NCI-H2107 (cell line): ENCODE measurements around the gene PEX10.

Source experiments
- DNase-seq: peaks from one replicate; lab custom pipeline; 2025; lab: John Stamatoyannopoulos, UW

Gene PEX10

DNA sequence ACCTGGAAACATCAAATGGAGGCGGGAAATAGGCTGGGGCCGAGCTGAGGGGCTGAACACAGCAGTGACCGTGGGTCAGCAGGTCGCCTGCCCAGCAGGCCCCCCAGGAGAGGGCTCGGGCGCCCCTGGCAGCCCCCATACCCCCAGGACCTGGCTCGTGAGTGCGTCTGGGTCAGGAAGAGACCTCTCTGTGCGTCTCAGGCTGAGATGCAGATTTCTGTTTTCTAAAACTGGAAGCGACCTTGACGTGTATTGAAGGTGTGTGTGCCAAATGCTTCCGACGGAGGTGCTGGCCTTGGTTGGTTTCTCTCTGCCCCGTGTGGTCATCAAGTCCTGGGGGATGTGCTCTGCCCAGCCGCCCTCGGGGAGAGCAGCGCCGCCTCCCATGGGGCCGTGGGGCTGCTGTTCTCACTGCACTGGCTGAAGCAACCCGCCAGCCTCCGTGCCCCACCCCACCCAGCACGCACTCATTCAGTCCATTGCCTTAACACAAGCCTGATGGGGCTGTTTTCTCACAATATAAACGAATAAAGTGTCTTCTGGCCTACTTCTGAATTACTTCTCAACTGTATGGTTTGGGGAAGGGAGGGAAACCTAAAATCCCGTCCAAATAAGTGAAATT lies 7.4 kb downstream of the PEX10 start:
- DNase-seq = no peak

DNA sequence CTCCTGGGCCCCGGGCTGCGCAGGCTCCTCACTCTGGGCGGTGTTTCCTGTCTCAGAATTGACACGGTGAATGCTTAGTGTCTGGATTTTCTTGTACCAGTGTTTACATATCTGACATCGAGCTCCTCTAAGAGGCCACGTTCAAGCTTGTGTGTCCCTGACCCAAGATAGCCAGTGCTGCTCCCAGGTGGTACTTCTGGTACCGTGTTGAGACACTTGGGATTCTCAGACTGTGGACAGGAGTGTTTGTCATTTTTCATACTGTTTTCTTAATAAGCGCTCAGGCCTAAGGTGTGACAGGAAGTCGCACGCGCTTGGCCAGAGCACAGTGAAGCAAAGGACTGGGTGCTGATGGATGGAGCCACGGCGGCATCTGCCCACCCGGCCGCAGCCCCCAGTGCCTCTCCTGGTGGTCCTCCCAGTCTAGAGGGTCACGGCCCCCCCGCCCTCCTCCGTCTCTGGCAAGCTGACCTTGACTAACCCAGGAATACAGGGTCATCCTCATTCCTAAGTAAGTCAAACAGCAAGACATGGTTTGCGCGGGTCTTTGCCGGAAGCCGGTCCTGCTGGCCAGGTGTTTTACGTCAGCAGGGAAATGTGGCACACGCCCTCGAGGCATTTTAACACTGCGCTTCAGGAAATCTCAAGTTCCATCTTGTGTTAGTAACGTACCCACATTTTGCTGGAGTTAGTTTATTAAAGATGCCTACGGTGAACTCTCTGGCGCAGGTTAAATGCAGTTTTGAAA lies 8.0 kb downstream of the PEX10 start:
- no peak for DNase-seq

DNA sequence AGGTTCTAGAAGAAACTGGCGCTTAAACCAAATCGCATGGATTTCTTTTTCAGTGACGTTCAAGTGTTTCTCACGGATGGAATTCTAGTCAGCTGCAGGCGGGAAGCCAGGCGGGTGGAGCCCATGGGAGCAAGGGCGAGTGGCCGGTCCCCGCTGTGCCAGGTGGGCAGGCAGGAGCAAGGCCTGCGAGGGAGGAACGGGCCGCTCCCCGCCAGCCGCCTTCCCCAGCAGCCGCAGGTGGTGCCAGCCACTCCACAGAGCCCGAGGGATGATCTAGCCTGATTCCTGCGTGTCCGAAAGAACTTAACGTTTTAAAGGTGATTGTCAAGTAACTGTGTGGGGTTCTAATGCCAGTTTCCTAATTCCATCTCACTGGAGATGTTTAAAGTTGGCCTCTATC lies 9.1 kb downstream of the PEX10 start:
- no peak for DNase-seq

DNA sequence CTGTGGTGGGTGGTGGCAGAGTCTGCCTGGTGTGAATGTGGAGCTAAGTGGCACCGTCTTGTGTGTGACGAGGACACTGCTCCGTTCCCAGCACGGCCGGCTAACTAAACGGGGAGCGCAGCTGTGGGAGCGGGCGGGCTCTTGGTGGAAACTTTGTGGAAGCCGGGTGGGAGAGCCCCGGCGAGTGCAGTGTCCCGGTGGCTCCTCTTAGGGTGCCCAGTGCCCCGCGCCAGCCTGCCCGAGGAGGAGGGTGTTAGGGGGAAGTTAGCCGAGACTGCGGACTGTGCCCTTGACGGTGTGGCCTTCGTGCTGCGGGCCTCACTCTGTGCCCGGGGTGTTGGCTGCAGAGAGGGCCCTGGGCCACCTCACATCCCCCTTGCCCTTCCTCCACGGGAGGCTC lies 9.9 kb downstream of the PEX10 start:
- DNase-seq = no peak

DNA sequence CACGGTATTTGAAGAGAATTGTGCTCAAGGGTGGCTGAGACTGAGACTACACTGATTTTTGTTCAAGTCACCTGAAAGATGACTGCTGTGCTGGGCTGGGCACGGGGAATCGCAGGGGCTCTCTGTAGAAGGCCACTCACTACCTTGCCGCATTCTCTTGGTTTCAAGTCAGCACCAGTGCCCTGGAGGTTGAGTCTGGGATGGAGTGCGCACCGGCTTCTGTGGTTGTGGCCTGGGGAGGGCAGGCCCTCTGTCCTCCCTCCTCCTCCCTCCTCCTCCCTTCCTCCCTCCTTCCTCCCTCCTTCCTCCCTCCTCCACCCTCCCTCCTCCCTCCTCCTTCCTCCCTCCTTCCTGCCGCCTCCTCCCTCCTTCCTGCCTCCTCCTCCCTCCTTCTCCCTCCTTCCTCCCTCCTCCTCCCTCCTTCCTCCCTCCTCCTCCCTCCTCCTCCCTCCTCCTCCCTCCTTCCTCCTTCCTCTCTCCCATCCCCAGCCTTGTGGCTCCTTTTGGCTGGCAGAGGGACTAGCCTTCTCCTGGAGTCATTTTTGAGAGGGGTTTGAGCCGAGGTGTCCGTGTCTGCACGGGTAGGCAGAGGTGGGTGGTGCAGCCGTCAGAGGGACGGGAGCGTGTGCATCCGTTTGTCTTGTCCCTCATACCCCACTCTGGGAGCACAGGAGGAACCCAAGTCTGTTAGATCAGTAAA lies 11.3 kb downstream of the PEX10 start:
- DNase-seq = no peak

DNA sequence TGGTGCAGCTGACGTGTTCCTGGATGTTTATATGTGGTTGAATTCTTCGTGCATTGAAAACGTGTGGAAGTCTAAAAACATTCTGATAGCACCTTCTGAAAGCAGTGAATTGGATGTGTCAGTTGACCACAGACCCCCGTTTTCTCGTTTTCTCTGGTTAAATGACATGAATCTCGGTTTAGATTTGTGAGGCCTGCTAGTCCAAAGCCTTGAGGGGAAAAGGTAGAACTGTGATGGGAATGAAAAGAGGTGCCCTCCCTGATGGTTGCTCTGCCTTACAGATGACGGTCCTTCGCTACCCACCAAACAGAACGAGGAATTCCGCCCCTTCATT lies 11.8 kb downstream of the PEX10 start:
- DNase-seq = no peak

DNA sequence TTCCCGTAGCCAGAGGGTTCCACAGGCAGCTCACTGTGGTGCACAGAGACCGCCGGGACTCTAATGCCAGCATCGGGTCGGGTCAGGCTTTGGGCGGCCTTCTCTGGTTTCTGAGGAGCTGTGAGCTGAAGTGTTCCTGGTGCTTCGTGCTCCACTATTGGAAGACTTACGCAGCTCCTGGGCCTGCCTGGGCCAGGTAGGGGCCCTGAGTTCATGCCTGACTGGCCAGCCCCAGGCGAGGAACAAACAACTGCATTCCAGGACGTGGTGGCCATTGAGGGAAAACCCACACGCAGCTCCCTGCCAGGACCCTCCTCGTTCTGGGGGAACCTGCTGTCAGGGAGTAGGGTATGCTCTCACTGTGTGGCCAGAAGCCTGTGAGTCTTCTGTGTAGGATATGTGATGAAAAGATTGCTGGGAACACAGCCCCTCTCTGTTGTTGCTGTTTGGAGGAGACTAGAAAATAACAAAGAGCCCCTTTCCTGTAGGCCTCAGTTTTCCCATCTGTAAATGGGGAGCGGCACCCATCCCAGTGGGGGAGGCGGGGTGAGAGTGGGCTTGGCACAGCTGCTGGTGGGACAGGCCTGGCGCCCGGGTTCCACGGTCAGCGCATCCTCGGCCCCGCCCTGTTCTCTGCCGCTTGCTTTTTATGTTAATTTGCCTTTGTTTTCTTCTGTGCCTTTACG lies 12.3 kb downstream of the PEX10 start:
- DNase-seq = no peak

DNA sequence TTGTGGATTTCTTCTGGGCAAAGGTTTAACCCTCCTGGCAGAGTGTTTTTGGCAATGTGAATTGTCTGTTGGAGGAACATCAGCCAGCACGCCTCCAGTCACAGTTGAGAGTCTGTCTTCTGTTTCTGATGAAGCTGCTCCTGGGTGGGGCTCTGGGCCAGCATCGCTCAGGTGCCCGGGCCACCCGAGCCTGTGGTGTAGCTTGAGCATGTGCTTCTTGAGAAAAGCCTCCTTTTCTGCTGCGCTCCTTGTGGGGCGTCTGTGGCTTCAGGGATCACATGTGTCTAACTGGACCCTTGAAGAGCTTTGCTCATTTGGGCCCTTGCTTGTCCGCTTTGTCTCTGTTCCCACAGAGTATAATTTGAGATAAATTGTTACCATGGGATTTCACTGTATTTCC lies 13.5 kb downstream of the PEX10 start:
- no peak for DNase-seq

DNA sequence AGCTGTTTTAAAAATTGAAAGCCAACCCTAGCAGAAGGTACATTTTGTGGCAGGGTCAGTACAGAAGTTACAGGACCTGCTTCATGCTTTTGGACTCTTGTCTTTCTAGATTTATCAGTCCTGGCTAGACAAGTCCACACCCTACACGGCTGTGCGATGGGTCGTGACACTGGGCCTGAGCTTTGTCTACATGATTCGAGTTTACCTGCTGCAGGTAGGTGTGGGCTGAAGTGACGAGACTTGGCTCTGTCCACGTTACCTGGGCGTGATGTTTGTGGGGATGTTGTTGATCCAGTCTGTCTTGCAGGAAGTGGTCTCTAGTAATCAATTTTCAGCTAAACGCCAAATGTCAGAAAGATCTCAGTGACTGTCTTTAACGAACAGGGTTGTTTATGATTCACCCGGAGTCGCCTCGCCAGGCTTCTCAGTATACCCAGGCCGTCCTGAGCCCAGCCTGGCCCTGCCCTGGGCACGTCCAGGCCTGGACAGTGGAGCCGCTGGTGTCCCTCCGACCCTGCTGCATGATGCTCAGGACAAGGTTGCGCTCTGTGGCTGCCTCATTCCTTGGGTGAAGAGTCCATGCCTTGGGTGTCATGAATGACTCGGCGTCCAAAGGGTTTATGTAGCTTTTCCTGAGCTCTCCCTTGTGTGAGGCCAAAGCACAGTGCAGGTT lies 15.2 kb downstream of the PEX10 start:
- no peak for DNase-seq

DNA sequence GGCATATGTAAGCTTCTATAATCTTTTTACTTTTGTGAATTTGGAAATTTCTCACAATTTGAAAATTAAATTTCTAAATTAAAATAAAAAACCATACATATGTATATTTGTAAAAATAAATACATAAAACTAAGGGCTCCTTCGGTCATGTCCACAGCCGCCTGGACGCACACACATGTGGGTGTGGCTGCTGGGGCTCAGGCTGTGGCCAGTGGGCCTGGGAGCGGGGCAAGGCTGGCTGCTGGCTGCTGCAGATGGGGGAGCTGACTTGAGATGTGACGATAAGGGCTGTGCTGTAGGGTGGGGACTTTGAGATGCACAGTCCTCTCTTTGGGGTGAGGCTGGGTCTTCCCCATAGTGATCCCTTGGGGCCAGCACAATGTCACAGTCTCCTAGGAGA lies 15.9 kb downstream of the PEX10 start:
- no peak for DNase-seq

DNA sequence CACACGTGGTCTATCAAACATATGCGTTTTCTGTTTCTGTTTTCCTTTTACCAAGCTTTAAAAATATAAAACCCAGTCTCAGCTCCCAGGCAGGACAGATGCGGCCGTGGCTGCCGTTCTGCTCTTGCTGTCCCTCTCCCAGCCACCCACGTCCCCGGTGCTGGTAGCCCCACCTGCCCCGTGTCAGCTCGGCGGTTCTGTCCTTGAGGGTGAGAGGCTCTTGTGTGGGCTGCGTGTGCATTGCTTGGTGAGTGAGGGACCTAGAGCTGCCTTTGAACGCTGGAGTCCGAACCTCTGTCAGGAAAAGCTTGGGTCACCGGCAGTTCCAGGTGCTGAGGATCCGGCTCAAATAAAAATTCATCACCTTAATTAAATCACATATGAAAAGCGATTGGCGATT lies 16.3 kb downstream of the PEX10 start:
- no peak for DNase-seq

DNA sequence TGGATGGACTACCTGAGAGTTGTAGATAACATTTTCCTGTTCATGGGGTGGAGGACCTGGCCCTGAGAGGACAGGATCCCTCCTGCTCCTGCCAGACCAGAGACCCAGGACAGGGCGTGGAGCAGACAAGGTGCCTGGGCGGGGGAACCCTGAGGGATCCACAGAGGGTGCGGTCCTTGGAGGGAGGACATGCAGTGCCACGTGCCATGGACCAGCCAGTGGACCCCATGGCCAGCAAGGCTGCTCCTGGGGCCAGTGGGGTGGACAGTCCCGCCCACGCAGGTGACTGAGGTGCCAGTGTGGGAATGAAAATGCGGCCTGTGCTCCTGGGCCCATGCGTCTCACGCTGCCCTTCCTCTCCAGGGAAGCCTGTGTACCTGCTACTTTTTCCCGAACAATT lies 17.1 kb downstream of the PEX10 start:
- no peak for DNase-seq

DNA sequence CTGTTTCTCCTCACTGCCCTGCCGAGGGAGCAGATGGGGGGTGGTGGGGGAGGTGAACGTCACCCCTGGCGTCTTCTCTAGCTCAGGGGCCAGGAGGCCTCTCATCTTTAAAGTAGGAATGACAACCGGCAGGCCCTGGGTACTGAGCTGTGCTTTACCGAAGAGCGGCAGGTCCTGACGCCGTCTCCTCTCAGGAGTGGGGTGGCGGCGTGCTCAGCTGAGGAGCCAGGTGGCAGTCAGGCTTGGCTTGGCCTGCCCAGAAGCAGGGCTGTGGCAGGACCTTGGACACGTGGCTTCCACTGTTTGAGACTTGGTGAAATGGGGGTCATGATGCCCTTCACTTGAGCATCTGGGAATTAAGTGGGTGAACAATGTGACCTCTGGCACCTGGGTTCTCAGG lies 17.6 kb downstream of the PEX10 start:
- DNase-seq = no peak

DNA sequence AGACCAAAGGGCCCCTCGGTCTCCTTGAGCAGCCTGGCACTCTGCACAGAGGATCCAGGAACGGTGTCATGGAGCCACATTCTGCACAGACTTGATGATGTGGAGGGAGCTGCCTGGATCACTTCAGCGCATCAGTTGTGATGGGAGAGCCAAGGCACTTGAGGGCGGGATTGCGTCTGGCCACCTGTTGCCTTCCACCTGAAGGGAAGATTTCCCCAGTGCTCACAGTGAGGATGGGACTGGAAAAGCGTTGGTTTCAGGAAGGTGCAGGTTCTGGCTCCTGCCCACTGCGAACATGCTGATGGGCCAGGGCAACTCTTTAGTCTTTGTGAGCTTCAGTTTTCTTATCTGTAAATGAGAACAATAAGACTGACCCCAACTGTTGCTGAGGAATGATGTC lies 18.1 kb downstream of the PEX10 start:
- DNase-seq = no peak

DNA sequence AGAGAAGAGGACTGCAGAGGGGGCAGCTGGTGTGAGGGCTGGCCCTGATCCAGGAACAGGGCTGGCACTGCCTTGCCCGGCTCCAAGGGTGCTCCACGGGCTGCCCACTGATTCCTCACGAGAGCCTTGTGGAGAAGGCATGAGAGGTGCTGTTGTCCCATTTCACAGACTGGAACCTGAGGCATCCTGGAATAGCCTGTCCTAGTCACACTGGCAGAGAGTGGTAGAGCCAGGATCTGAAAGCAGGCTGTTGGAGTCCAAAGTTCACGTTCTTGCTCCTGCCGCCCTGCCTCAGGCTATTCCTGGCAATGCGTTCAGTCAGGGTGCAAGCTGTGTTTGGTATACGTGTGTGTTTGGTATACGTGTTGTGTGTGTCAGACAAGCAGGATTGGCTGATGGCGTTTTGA lies 18.9 kb downstream of the PEX10 start:
- DNase-seq = no peak

DNA sequence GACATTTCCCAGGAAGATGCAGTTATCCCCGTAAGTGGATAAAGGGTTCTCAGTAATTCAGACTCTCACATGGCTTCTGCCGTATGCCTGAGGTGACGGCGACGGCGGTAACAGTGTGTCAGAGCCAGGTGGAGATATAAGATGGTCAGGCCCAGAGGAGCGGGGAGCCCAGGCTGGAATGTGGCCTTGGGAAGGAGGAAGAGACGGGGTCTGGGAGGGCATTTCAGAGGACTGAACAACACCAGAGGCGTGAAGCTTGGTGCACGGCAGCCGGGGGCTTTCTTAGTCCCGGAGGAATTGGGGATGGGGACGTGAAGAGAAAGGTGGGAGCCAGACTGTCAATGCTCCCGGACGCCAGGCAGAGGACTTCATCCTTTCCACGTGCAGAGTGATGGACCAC lies 19.7 kb downstream of the PEX10 start:
- DNase-seq = no peak

DNA sequence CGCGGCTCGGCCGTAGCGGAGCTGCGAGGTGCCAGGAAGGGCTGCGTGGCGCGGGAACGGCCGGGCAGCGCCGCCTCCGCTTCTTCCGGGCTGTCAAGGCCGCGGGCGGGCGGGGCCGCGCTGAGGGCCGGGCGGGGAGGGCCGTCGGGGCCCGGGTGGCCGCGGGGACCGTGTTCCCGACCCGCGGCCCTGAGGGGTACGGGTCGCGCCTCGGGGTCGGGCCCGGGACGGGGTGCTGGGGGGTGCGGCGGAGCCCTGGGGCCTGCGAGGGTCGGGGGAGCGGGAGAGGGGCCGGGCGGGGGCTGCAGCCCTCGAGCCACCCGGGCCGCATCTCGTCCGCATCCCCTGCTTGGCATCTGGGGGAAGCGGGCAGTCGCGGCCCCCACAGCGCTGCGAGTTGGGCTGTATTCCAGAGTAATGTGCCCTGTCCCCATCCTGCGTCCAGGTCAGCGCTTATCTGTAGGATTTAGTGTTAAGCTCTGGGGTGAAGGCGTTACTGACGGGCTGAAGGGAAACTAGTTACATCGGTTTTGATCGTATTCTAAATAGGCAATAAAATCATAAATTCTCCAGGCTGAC lies 20.3 kb downstream of the PEX10 start:
- no peak for DNase-seq

DNA sequence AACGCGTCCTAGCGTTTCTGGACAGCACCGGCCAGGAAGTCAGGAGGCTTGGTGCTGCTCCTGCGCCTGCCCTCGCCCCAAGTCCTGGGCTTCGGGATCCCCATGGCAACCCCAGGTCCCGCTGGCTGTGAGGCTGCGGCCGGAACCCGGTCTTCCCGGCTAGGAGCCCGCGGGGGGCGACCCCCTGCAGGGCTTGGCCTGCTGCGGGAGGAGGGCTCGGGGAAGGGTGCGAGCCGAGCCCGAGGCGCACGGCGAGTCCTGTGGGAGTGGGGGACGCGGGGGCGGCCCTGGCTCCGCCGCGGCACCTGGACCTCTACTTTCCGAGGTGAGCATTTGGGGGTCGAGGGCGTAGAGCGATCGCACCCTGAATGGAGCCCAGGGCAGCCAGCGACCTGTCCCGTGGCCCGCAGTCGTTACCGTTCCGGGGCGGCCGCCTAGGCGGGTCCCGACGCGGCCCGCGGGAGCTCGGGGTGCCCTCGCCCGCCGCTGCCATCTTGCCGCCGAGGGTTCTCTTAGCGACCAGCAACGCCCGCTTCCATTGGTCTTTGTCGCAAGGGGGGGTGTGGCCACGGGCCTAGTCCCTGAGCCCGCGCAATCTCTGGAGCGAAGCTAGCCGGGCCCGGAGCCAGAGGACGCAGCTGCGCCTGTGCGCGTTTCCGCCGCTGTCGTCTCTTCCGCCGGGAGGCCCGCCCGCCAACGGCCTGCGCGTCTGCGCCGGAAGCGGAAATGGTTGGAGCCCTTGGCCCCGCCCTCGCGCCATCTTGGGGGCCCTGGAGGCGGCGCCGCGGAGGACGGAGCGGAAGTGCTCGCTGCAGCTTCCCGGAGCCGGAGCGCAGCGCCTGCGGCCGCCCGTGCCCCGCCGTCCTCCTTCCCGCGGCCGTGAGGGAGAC lies 21.1 kb downstream of the PEX10 start, which contains the start of the genes MORN1 and RER1:
TSS of gene MORN1 (minus strand) at position 514 of the 890 bp plus-strand sequence. CDS start at position 493, 21 bp downstream.
TSS of gene RER1 (plus strand) at position 801 of the 890 bp plus-strand sequence. CDS start 3,950 bp downstream, outside the sequence.
- peak; percentile 47 for DNase-seq

DNA sequence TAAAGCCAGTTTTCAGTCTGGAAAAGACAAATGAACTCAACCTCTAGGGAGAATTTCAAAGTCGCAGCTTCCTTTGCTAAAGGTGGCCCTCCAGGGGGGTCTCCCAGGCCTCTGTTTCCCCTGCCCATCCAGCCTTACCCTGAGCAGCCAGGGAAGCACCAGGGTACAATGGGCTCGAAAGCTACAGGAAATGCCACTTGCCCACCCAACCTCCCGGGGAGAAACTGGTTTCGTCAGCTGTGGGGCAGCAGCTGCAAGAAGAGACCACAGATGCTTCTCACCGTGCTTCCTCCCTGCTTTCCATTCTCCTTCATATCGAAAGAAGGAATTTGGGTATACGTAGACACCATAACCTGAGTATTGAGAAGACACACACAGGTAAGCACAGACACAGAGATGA lies 22.7 kb downstream of the PEX10 start:
- no peak for DNase-seq

DNA sequence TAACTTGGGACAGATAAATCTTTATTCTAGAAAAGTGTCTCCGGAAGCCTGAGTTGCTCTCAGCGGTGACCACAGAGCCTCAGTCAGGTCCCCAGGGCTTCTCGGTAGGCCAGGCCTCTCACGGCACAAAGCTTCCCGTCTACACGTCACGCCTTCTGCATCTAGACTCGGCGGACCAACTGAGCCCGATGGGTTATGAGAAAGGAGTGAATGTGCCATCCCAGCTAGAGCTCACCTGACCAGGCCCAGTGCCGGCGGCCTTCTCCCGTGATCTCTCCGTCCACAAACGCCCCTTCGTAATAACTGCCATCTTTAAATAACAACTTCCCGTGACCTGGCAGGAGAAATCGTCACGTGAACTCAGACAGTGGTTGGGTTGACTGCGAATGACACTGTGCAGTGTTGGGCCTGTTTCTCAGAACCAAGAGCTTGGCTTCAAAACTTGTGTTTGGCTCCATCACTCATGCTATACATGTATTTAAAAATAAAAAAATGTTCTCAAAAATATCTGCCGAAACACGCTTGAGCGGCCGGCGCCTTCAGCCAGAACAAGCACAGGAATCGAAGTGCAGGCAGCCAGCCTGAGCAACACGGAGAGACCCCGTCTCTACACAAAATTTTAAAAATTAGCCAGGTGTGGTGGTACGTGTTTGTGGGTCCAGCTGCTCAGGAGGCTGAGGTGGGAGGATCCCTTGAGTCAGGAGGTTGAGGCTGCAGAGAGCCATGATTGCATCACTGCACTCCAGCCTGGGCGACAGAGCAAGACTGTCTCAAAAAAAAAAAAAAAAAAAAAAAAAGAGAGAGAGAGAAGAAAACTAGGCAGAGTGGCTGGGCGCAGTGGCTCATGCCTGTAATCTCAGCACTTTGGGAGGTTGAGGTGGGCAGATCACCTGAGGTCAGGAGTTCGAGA lies 24.1 kb downstream of the PEX10 start:
- no peak for DNase-seq
